Activated CD8-positive, alpha-beta memory T cell treated with anti-CD3 and anti-CD28 coated beads for 48 hours (primary cell): ENCODE measurements around the gene JAM2.
A peak's percentile ranks its signal among the peaks of the same experiment; 100 is the strongest.

Experiments used
- DNase-seq, 3 experiments: peaks; one replicate each; pipeline ENCODE4 v3.0.0-alpha.2; 2020; ENCODE audit warnings: low read depth in 2 of 3, low spot score in 2 of 3

The JAM2 gene

DNA sequence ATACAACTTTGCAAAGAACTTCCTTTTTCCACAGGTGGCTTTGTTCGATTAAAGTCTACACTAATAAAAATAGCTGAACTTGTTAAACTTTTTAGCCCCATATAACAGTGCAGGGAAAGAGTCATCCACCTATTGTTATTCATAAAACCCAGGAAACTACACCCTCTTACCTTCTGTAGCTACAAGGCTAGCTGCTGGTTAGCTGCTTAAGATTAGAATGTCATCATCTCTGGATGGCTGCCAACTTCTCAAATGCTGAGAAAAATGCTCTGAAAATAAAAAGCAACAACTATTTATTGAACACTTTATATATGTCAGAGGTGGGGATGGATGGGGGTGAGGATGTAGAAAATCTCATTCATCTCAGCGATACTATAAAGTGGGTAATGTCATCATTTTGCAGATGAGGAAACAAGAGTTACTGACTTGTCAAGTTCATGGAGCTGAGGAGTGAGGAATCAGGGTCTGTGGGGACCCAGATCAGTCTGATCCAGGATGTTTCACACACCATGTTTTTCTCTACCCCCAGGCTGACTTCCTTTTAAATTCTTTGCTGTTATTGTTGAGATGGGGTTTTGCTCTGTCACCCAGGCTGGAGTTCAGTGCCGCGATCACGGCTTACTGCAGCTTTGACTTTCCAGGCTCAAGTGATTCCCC is 78.6 kb downstream of the JAM2 start:
- DNase-seq = no peak

DNA sequence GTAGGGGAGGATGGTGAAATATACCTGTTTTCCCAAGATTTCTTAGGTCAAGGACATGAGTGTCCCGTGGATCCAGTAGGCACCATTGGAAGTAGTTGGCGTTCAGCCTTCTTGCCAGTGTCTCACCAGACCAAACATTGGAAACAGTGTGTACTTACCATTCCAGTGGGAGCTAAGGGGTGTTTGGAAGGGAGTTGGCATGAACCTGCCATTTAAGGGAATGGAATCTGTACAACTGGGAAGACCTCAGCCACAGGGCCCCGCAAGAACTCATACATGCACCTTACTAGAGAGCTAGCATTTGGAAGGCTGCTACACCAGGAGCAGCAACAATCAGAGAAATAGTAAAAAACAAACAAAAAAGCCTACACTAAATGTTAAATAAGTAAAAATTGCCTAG is 82.9 kb downstream of the JAM2 start:
- no peak for DNase-seq

DNA sequence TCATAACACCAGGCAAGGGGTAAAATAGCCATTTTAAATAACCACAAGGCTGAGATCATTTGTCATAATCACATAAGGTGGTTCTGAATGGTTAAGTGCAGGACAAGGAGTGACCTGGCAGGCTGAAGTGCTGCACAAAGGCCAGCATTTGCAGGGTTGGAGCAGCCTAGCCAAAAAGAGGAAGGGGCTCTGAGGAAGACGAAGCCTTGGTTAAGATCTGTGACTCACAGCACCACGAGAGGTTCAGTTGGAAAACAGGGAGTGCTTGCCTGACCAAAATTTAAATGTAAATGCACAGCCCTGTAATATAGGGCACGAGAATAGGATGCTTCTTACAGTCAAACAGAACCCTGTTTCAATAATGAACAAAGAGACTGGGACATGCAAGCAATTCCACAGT is 83.6 kb downstream of the JAM2 start:
- DNase-seq = no peak

DNA sequence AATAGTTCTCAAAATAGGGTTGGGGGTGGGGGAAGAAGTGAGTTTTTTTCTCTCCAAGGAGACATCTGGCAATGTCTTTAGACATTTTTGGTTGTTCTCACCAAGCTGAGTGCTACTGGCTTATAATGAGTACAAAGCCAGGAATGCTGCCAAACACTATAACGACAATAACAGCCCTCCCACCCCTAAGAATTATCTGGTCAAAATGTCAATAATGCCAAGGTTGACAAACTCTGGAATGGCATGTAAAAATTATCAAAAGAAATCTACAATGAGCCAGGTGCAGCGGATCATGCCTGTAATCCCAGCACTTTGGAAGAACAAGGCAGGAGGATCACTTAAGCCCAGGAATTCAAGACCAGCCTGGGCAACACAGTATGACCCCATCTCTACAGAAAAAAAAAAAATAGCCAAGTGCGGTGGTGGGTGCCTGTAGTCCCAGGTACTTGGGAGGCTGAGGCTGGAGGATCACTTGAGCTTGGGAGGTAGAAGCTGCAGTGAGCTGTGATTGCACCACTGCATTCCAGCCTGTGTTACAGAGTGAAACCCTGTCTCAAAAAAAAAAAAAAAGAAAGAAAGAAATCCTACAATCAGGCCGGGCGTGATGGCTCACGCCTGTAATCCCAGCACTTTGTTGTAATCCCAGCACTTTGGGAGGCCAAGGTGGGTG is 93.2 kb downstream of the JAM2 start:
- no peak for DNase-seq

DNA sequence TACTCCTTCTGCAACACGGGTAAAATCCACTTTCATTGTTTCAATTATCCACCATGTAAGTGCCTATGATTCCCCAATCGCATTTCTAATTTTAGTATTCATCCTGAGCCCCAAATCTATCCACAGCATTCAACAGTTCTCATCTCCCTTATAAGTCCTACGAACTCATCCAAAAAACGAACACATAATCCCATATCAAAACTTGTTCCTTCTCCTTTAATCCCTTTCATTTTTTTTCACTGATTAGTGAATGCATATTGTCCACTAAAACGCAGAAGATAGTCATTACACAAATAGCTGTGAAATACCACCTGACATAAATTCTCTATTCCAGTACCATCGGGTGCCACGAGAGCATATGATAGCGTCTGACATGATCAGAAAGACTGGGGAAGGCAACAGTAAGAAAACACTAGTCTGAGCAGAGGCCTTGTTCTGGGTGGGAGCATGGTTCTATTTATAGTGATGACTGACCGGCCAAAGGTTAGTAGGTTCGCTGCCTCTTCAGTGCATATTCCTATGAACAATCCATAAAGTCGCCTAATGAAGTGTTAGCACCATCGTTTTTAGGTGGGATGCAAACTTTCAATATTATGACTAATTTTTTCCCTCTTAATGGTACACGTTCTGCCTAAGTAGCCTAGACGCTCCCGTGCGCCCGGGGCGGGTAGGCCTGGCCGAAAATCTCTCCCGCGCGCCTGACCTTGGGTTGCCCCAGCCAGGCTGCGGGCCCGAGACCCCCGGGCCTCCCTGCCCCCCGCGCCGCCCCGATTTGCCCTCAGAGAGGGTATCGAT is 95.0 kb downstream of the JAM2 start:
- DNase-seq = peak in 2 of 3 experiments; percentile 23 to 29

DNA sequence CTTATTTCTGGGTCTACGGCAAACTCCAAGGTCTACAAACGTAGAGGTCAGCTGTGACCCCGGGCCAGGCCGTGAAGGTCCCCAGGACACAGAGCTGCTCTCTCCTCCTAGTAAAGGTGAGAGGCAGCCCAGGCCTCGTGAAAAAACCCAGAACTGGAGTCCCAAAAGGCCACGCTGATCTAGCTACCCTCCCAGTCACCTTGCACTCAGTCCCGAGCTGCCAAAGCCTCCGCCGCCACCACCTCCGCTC is 95.5 kb downstream of the JAM2 start:
- DNase-seq = no peak

DNA sequence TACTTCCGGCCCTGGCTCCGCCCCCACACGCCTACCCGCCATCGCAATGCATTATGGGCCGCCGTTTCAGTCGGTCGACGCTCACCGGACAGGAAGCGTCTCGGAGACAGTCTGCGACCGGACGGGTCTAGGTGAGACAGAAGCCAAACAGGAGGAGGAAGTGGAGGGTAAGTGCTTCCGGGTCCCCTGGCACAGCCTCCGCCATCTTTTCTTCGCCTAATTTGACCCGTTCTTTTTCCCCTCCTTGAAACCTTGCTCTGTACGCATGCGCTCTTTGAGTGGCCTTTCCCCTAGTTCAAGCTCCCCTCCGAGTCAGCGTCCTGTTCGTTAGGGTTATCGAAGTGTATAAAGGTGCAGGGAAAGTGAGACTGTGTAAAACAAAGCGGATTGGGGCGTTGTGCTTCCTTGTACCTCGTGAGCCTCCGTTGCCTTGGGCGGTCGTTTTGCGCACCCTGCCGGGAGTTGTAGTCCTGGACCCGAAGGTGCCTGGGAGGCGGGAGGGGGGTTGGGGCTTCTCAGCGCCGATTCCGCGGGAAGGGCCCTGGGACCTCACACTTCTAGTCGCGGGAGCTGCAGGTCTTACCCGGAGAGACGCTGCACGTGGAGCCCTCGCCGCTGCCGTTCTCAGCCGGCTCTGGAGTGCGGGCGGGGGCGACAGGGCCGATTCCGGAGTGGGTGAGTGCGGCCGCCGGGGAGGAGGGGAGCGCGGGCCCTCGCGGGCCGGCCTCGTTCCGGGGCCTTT is 96.0 kb downstream of the JAM2 start, which contains the start of the genes ATP5PF and GABPA:
Gene ATP5PF (minus strand): TSS at position 1 of the 742 bp plus-strand sequence. CDS start 5,110 bp downstream, outside the sequence.
Gene GABPA (plus strand): TSS at position 69 of the 742 bp plus-strand sequence. CDS start 6,627 bp downstream, outside the sequence.
- DNase-seq = peak; percentile 91 to 93 (median 92)

DNA sequence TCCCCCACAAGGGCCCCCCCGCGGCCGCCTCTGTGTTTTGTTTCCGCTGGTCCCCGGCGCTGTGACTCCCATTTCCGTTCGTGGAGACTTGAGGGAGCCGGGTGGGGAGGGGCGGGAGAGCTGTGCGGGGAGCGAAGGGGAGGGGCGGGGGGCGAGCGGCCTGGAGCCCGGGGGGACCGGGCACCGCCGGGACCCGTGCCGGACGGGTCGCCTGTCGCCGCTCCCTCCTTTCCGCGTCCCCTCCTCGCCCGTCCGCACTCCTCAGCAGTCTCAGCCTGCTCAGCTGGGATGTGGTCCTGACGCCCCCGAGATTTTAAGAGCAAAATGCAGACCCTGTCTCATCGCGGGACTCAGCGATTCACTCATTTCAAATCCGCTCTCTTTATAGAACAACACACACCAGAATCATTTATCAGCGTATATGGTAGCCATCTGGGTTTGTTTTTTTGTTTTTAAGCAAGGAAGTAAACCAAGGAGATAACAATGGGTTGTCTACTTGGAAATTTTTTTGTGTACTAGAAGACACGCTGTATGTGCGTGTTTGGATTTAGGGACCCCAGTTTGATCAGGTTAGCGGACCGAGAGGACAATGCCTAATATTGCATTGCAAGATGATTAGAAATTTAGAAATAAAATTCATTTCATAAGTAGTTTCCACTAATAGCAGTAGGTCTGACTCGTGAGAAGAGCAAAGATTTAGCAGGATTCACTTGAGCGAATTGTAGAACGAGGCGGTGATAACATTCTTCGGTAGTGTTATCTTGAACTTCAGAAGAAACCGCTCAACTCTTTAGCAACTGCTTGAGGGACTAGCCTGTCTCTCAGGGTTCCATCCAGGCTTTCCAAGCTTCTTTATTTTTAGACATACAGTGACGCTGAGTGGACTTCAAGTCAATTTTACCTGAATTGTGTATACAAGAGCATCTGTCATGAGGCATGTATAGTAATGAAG is 96.9 kb downstream of the JAM2 start:
- no peak for DNase-seq

DNA sequence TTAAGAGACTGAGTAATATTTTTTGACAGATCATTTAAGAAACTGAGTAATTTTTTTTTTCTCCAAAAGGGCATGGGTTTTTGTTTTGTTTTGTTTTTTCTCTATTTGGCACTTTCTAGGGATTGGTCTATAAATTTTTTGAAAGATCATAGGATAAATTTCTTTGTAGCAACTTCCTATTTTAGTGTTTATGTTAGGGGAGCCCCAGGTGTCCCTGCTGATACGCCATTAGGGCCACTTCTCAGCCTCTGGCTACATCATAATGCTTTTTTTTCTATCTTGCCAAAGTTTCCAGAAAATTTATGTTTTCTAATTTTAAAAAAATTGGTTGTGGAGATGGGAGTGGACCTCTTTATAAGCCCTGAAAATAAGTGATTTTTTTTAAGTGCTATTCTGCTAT is 98.4 kb downstream of the JAM2 start:
- DNase-seq = no peak

DNA sequence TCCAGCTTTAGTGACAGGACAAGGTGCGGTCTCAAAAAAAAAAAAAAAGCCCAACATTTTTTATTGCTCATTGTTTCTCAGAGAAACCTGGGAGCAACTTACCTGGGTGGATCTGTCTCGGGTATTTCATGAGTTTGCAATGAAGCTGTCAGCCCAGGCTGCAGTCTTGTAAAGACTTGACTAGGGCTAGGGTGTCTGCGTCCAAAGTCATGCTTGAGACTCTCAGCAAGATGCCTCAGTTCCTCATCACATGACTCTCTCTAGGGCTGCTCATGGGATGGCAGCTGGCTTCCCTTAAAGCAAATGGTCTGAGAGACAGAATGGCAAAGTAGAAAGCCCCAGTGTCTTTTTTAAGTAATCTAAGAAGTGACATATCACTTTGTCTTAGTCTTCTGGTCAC is 103.8 kb downstream of the JAM2 start:
- no peak for DNase-seq

DNA sequence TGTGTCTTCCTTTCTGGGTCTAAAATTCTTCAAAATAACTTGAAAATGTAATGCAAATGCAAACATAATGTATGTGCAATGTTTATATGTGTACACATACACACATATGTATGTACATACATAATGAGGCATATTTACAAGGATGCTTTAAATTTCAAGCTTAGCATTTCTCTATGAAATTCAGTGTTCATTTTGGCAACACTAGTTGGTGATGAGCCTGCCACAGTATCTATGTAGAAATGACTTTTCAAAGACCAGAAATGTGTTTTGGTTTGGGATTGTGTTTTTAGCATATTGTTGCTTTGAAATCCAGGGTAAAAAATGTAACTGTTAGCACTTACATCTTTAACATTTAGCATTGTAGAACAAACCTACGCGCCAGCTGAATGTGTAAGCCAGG is 105.8 kb downstream of the JAM2 start:
- no peak for DNase-seq

DNA sequence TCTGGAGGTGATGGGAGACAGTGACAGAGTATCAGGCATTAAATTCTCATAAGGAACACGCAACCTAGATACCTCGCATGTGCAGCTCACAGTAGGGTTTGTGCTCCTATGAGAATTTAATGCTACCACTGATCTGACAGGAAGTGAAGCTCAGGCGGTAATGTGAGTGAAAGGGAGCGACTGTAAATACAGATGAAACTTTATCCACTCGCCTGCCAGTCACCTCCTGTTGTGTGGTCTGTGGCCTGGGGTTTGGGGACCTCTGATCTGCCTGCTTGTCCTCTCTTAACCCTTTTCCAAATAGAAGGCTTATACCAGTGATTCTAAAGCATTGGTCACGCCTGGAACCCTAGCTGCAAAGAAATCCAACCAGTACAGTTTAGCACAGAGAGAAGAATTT is 111.0 kb downstream of the JAM2 start:
- DNase-seq = no peak

DNA sequence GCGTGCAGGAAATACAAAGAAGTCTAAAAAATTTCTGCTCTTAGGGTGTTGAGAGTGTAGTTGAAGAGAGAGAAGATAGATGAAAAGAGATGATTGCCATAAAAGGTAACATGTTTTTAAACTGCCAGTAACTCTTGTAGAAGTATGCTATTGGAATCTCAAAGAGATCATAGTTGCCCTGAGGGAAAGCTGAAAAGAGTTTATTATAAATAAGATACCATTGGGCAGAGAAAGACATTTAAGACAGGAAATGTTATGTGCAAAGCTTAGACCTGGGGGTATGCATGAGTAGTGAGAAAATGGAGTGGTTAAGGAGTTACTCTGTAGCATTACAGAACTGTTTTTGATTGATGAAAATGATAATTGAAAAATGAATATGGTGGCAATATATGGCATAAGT is 113.4 kb downstream of the JAM2 start:
- DNase-seq = no peak

DNA sequence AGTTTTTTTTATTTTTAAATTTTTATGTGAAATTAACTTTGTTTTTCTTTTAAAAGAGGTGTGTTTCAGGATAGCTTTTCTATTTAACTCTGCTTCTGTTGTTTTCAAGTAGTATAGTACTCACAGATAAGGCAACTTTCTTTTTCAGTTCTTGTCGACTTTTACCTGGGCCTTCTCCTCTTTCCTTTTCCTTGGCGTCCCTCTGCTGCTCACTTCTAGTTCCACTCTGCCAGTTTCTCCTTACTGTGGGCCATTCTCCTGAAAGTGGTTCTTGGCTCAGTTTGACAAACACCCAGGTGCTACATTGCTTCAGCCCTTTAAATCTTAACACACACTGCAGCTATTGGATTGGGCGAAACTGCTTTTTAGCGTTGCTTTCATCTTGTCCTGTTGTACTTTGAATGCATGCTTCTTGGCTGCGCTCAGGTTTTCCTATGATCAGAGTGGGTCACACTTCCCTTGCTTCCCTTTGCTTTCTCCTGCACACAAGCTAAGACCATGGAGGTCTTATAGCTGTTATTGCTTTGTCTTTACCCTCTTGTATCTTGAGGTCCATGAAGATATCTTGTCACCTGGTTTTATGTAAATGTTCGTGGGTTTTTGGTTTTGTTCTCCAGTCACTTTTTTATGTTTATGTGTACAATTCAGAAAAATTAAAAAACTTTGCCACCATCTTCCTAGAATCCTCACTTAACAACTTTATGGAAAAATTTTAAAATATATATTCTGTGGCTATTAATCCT is 117.3 kb downstream of the JAM2 start:
- DNase-seq = no peak

DNA sequence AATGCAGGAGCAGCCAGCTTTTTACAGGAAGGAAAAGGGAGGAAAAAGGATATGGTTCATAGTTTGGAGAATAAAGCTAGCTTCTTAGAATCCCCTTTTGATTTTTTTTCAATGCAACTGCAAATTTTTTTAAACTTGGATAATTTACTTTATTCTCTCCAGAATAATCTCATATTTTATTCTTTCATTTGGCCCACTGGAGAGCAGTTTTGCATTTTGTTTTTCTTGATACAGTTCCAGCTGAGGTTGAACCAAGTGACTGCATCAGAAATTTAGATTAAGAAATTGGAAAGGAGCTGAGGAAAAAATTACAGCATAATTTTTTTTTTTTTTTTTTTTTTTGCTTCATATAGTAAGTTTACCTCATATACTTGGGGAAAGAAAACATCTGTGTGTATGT is 118.5 kb downstream of the JAM2 start:
- no peak for DNase-seq

DNA sequence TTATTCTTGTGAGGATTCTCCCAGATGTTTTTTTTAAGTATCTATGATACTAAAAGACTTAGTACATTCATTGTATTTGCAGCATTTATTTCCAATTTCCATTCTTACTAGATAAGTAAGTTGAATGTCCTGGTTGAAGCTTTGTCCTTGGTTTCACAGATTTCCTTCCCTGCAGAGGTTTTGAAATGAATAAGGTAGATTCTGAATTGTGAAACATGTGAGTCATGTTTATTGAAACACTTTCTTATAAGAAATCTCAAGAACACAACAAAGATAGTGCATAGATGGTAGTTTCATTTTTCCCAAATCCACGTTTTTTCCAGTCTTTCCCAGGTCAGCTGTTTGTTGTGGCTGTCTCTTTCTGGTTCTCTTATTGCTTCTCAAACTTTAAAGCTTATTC is 120.5 kb downstream of the JAM2 start:
- no peak for DNase-seq

DNA sequence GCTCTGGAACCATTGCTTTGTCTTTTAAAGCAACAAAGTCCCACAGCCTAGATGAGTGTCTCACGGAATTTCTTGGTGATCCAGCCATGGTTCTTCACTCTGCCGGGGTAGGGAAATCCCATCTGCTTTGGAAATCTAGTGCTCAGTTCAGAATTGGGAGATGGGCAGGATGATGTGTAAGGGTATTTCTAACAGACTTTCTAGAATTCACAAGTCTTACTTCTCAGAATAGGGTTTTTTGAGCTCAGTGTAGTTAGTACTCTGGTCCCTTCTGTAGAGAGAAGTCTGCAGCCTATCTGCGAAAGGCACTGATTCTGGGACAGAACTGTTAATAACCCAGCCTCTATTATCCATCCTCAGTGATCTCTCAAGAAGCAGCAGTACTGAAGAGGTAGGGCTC is 121.0 kb downstream of the JAM2 start:
- DNase-seq = no peak

DNA sequence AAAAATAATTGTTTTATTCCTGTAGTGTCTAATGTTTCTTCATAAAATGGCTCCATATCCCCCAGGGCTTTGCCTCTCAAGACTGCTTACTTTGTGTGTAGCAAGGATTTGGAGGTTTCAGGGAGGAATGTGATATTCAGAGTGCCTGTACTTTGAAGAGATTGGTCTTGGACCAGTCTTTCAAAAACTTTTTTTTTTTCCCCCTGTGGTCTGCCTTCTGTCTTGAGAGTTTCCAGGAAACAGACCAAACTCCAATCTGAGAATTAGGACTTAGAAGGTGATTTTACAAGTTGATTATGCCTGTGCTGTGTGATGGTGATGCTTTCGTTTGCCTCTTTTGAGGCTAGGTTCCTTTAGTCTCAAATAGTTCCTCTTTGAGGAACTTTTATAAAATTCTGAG is 121.6 kb downstream of the JAM2 start:
- no peak for DNase-seq

DNA sequence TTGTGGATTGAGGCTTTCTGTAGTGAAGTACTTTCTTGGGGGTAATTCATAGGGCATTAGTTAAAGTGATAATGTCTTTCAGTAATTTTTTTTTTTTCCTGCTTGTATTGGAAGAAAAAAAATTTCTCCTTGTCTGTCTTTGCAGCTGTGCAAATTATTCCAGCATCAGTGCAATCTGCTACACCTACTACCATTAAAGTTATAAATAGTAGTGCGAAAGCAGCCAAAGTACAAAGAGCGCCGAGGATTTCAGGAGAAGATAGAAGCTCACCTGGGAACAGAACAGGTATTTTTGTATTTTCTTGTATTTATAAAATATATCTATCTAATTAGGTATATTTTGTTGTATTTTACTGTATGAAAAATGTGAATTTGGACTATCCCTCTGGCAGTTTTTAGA is 125.0 kb downstream of the JAM2 start:
- DNase-seq = no peak
